GM19397 (cell line): ENCODE data around the gene FLRT1.
"Not testable (repeated sequence)": the region's sequence is repeated elsewhere in the genome, so short reads cannot be mapped to it uniquely, and the experiment has no call there.

Source experiments
- ATAC-seq: cut with Tn5 transposase; IDR thresholded peaks from one replicate; pipeline ENCODE4 v1.9.1; 2021; ENCODE audit warnings: mild to moderate bottlenecking, moderate library complexity; ENCODE audit not compliant: unreplicated experiment

FLRT1 gene

DNA sequence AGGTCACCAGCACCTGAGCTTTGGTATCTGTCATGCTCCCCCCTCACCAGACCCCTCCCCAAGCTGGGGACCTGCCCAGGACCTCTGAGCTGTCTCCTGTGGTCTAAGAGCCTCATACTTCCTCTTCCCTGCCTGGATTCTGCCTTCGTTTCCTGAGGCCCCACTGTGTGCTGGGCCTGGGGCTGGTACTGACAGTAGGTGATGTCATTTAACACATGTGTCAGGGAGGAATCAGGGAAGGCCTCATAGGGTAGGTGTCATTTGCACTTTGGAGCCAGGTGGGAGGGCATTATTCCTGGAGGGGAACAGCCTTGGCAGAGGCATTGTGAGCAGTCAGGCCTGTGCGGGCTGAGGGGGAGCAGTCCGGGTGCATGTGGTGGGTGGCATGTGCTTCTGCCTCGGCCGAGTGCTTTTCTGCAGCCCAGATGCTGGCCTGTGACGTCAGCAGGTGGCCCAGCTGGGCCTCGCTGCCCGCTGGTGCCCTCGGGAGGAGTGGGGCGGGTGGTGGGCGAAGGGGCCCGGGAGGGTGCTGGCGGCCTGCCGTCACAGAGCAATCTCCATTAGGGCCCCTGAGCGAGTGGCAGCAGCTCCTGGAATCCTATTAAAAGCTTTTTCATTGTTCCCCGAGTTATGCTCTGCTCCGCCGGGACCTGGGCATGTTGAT is 9.1 kb downstream of the FLRT1 start:
- no peak for ATAC-seq

DNA sequence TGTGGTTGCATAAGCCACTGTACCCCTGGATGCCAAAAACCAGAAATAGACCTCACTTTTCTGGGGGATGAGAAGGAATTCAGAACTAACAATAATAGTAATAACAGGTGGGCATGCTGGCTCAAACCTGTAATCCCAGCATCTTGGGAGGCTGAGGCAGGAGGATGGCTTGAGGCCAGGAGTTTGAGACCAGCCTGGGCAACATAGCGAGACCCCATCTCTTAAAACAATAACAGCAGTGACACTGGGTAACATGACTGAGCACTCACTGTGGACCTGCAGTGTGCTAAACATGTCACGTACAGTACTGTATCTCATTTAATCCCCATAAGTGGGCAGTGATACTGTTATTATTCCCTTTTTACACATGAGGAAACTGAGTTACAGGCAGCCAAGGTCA is 10.0 kb downstream of the FLRT1 start:
- no peak for ATAC-seq

DNA sequence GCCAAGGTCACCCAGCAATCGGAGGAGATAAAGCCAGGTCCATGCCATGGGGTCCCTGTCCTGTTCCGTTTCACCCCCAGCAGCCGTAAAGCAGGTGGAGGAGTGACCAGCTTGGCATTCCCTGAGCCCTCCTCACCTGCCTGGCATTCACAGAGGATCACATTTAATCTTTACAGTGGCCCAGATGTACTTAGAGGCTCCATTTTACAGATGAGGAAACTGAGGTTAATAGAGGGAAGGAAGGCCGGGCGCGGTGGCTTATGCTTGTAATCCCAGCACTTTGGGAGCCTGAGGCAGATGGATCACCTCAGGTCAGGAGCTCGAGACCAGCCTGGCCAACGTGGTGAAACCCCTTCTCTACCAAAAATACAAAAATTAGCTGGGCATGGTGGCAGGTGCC is 11.6 kb downstream of the FLRT1 start:
- not testable (repeated sequence) for ATAC-seq

DNA sequence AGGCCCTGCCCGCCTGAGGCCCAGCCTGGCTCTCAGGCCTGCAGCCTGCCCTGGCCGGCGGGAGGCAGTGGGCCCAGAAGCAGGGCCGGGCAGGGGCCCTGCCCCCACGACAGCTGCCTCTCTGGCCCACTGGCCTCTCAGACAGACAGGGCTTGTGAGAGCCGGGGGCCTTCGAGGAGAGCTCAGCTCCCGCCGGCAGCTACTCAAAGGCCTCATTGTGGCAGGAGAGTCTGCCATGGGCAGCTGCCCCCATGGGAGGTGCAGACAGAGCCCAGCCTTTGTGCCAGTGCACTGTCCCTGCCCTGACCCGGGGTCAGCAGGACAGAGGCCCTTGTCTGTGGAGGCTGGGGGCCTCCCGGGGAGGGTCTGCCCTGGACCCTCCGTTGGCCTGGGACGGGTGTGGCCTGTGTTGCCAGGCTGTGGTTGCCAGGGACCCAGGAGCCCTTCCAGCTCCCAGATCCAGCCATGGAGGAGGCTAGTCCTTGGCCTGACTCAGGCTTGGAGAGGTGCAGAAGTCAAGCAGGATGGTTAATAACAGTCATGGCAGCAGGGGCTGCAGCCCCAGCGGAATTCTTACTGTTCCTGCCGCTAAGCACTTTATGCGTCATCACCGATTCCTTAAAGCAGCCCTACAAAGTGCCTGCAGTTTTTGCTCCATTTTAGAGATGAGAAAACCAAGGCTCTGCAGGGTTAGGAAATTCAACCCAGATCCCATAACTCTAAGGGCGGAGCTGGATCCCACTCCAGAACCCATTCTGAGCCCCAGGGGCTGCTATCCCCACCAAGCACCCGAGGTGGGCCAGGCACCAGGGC is 12.5 kb downstream of the FLRT1 start:
- ATAC-seq: no peak

DNA sequence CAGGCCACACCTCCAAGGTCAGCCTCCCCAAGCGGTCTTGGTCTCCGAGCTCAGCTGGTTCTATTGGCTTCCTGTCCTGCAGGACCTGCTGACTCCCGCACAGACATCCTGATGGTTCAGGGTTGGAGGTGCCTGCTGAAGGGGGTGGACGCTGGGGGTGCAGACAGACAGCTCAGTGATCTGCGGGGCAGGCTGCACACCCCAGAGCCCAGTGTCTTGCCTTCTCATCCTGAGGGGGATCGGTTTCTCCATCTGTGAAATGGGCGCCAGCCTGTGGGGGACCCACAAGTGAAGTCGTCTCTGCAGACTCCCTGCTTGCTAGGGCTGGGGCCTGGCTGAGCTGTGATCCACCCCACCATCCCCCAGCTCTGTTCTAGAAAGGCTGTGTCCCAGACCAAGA is 13.8 kb downstream of the FLRT1 start:
- ATAC-seq: no peak

DNA sequence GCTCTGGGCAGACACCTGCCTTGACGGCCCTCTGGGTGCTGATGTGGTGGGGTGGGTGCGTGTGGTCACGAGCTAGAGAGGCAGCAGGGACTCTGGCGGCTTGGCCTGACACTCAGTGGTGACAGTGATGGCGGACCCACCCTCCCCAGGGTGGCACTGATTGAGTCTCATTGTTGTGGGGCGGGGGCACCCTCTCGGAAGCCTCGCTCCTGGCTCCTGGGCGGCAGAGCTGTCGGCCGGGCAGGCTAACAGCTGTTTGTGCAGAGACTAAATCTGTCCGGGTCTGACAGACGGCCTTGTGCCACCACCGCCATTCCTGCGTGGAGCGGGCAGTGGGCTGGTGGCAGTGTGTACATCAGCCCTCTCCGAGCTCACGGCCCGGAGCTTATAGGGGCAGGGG is 15.6 kb downstream of the FLRT1 start:
- ATAC-seq: no peak

DNA sequence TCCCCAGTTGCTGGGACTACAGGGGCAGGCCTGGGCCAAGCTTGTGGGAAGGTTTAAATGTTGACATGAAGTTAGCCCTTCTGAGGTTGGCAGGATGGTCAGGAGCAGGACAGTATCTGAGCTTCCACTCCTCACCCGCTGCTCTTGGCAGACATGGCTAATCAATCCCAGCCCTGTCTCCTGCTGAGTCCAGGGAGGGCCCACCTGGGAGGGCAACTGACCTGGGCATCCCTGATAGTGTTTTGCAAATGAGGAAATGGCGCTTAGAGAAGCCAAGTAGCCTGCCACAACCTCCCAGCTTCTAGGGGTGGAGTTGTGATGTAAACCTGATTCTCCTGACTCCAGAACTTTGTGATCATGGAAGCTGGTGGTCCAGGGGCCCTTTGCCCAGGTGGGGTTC is 16.7 kb downstream of the FLRT1 start:
- ATAC-seq: no peak

DNA sequence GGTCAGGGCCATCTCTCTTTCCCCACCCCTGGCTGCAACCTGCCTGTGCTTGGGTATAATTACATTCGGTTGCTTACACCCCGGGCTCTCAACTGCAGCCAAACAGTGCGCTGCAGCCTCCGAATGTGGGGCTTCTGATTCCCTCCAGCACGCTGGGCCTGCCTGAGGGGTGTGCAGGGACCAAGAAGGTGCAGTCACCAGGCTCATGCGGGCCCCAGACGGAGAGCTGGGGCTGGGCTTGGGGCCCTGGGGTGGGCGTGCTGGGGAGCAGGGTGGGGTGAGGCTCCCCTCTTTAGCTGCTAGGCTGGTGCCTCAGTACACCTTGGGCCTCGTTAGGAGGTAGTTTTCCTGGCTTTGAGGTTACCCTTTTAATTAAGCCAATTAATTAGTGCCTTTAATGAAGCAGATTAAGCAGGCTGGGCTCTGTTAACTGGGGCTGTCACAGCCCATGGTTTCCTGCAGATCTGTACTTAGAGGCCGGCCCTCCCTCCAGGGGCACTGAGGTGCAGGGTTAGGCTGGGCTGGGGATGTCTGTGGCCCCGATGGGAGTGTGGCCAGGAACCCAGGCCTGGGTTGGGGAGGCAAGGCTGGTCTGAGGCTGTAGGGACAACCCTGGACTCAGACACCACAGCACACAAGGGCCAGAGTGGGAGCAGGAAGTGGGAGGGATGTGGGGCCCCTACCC is 17.3 kb downstream of the FLRT1 start:
- ATAC-seq: no peak

DNA sequence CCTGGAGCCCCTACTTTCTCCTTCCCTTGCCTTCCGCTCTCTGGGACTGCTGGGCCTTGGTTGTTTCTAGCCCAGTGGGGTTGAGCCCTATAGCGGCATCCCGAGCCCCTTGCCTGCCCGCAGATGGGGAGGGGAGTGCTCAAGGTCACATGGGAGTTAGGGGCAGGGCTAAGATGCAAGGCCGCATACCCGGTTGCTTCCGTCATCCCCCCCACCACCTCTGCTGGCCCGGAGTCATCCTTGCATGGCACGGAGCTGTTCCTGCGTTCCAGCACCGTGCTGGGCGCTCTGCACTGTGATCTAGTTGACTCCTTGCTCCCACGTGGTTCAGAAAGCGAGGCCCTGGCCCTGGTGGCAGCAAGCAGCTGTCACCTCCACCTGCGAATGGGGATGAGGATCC is 18.0 kb downstream of the FLRT1 start:
- ATAC-seq: no peak

DNA sequence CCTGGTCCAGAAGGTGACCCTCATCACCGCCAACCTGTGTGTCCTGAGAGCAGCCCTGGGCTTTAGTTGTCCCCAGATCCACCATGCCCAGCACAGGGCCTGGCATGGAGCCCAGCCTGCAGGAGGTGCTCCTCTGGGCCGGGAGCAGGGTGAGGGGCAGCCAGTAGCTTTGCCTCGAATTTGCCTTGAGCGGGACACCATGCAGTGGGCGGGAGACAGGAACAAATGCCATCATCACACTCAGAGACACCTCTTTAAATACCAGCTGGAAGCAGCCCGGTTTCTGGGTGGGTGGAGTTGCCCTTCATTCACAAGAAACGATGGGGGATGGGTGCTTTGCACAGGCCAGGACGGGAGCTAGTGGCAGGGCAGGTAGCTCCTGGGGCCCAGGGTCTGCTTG is 19.3 kb downstream of the FLRT1 start:
- ATAC-seq: no peak

DNA sequence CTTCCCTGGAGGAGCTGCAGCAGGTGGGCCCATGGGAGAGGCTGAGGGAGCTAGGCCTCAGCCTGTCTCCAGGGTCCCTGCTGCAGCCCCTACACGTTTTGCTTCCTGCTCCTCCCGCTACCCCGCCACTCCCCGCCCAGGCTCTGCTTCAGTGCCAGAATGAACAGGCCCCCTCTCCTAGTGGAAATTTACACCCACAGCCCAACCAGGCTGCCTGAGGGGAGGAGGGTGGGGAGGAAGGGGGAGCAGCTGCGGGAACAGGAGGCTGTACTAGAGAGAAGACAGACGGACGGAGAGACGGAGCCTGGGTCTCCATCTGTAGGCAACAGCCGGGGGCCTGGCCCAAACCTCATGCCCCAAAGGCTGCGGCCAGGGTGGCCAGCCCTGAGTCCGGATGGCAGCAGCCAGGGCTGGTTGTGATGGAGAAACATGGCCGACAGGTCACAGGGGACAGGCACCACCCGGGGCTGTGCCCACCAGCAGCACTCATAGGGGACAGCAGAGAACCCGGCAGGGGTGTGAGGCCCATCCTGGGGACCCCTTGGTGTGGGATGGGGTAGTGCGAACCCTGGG is 20.6 kb downstream of the FLRT1 start:
- ATAC-seq: no peak

DNA sequence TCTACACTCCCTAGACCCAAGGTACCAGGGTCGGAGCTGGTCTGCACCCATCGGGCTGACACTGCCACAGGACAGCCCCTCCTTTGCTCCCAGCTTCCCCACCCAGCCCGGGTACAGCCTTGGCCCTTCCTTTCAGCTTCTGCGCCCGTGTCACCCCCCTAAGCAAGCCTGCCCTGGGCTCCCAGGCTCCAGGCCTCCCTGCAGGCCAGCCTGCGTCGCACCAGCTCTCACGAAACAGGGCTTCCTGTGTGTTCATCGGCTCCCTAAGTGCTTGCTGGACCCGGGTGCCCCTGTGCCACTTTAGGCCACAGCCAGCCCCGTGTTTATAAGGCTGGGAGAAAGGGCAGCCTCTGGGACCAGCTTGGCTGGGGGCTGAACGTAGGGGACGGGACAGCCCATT is 21.1 kb downstream of the FLRT1 start:
- ATAC-seq: no peak

DNA sequence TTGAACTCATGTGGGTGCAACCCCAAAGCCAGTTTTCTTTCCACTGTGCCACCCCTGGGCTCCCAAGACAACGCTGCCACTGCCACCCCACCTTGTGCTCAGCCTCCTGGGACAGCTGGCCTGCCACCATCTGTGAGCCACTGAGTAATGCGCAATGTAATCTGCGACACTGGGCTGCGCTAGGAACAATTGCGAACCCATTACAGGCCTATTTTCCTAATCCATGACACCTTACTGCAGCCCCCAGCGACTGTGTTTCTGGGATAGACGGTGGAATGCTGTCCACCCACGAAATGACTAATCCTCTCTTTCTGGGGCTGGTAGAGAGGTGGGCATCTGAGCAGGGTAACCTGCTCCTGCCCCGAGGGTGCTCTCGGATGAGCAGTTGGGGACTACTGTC is 22.2 kb downstream of the FLRT1 start:
- no peak for ATAC-seq

DNA sequence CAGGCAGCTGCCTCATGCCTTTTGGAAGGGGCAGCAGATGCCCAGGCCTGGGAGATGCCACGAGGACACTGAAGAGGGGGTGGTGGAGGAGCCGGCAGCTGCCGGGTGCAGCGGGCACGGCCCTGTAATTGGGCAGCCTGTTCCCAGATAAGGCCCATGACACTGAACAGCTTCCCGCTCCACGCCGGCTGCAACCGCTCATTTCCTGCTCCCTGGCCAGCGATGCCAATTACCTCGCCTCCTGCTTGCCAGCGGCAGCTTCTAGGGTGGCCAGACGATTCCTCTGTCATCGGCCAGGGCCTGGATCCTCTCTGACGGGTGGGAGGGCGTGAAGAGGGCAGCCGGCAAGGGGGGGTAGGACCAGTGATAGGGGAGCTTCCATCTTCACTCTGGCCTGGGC is 22.8 kb downstream of the FLRT1 start:
- ATAC-seq: no peak

DNA sequence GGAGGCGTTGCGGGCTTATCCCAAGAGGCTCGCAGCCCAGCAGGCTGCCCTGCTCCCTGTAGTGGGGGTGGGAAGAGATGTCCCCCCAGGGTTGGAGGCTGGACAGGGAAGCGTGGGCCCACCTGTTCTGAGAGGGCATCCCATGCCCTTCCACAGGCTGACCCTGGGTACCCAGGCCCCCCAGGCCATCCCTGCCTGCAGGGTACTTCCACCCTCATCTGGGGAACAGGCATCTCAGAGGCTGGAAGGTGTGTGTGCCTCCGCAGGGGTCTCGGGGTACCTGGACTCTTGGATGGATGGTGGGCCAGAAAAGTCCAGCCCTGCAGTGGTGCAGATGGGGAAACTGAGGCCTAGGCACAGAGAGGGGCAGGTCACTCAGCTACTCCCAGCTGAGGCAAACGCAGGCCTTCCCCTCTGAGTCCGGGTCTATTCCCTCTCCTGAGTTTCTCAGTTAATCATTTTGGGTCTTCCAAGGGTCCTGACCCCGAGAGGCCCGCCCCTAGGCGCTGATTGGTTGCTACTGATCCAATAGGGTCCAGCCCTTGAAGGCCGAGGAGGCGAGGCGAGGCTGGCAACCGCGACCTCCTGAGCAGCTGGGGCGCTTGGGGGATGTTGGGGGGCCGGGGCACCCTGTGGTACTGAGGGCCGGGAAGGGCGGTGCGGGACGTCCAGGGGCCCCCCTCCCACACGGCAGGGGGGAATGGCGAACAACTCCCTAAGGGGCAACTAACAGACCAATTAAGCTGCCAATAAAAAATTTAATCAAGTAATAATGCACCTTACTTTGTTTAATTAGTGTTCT is 23.8 kb downstream of the FLRT1 start:
- ATAC-seq: no peak

DNA sequence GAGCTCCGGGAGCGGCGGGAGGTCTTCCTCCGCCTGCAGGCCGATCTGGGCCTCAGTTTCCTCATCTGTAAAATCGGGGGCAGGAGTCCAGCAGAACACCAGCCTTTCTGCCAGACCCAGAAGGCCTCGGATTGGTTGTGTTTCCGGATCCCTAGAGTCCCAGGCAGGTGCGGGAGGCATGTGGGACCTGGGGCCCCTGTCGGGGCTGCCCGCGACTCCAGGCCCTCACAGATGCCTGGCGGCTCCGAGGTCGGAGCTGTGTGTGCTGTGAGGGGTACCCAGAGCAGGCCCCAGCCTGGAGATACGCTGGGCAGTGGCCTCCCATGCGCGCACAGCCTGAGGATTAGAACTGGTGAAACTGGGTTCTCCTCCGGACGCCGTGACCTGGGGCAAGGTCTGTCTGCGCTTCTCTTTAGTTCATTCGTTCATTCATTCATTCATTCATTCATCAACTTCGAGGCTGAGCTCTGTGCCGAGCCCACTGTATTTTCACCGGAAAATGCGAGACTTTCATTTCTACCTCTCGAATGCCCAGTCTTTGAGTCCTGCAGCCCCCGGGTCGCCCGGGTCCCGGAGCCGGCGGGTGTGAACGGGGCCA is 24.6 kb downstream of the FLRT1 start:
- ATAC-seq: no peak

DNA sequence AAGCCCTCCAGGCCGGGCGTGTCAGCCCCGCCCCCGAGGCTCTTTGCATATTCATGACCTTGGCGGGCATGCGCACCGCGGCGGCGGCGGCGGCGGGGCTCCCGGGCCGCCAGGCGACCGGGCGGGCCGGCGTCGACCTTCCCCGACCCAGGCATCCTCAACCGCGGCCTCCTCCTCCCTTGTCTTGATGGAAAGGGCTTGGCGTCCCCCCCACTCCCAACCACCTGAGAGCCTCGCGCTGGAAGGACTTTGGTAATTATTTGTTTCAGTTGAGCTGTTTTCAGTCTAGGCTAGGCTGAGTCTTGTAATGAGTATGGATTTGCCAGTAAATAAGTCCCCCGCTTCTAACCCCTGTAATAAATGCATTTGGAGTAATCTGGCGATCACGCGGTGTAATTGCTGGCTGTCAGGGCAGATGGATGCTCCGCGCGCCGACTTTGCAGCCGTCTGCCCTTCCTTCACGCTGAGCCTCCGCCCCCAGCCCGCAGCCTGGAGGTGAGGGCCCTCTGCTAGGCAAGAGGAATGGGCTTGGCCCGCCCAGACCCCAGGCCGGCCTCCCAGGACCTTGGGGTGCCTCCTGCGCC is 25.2 kb downstream of the FLRT1 start:
- no peak for ATAC-seq

DNA sequence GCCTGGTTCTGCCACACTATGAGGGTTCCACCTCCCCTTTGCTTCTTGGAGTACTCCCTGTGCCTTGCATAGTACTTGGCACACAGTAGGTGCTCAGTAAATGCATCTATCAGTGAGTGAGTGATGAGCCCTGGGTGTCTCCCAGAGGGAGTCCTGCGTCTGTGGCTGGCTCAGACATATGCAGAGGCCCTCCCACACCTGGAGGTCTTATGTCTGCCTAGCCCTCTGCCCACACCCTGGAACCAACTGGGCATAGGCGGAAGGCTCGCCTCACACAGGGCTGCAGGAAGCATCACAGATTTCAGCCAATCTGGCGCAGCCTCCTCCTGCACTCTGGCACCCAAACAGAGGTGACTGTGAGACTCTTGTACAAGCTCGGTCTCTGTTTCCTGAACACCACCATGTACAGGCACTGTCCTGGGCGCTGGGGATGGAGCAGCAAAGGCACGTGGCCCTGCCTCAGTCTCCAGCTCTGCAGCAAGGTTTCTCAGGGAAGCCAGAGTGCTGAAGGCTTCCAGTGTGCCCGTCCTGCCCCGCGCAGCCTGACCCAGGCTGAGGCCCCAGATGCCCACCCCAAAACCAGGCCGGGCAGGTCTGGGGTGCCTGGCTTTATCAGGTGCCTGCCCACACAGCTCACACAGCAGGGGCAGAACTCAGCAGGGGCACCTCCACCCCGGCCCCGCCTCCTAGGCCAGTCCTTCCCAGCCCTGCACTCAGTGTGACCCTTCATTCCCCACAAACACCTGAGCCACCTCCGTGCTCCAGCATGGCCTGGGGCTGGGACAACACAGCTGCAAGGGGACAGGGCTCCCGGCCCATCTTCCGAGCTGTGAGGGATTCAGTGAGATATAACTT is 26.7 kb downstream of the FLRT1 start:
- no peak for ATAC-seq

DNA sequence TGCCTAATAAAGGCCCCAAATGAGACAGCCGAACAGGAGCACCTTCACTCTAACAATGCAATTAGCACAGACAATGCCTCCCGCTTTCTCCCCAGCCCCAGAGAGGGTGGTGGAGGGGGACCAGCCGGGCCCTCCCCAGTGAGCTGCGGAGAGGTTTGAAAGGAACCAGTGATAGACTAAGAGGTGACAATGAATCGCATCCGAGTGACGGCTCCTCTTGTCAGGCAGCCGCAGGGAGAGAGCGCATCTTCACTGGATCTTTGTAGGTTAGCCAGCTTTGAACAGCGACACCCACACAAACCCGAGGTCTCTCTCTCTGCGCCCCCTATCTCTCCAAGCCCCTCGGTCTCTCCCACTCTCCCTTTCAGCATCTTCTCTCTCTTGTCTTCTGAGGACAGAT is 28.0 kb downstream of the FLRT1 start:
- no peak for ATAC-seq
